Measurements from ENCODE around the gene FBL. TPM values are rescaled to one million over a fixed set of nuclear protein-coding genes. Genes with fewer than 3 reads are reported as not detected.

The FBL gene
- polyA plus RNA-seq, 1 of the 3 experiments (the other 2 are of a cell fraction), result 371 TPM

DNA sequence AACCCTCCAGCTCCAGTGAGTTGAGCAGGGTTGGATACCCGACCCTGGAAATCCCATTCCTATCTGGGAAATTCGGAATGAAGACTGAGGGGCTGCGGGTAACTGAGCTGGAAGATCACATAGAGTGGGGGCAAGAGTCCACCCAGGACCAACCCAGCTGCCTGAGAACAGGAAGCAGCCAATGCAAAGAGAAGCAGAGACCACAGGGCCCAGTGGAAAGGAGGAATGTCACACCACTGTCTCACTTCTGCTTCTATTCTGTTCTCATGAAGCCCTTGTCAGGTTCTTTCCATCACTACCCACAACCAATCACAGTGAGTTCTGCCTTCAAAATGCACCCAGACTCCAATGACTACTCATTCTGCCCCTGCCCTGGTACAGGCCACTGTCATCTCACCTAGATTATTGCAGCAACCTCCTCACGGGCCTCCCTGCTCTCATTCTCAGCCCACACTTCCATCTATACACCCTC lies 27.5 kb downstream of the FBL start:
- Histone ChIP-seq H3K36me3 (replicated peaks in 1 of 2; ENCODE audit: control insufficient read depth in 1 of 2, insufficient read depth in 2 of 2, low read length in 1 of 2) (peaks cover 0 to 4% of the 10 kb centered on the region in 2 experiments), H4K20me1 (ENCODE audit: insufficient read depth) (no peaks in the 10 kb centered on the region), H2AFZ (ENCODE audit: low read depth) (no peak overlapping the region), H3K4me3 (ENCODE audit: low read depth in 2 of 2, low read length in 1 of 2) (no peak overlapping the region), H3K9me2 (no peaks in the 10 kb centered on the region), H3K9ac (no peak overlapping the region), H3K4me2 (no peak overlapping the region), H3K9me3 (no peaks in the 10 kb centered on the region), H3K79me2 (ENCODE audit: insufficient read depth) (peaks cover 3% of the 10 kb centered on the region; the same call in 1 of the 2 replicates), H3K4me1 (ENCODE audit: control insufficient read depth in 1 of 2, insufficient read depth in 2 of 2, low read depth in 1 of 2, low read length in 1 of 2) (peaks cover 0 to 4% of the 10 kb centered on the region in 2 experiments; a peak in 1 of 4 replicates), H3K27ac (ENCODE audit: low read depth in 2 of 2, low read length in 1 of 2) (no peak overlapping the region), H3F3A (replicated peaks; ENCODE audit: insufficient read depth) (no peaks in the 10 kb centered on the region), H3K27me3 (ENCODE audit: insufficient read depth) (no peaks in the 10 kb centered on the region)
- CTCF ChIA-PET, result interaction anchor here (1.6 to 2.5 kb wide), 3 partner anchors 13 to 26 kb away, joined by 3 to 10 read pairs (median 7); no protein-coding TSS in a partner anchor
- TF ChIP-seq TAF1 (IDR thresholded peaks at IDR 0.05; ENCODE audit: borderline replicate concordance, low read depth, low read length) (no peak), RCOR1 (IDR thresholded peaks at IDR 0.05; ENCODE audit: low read length) (no peak), MEF2A (IDR thresholded peaks at IDR 0.05; ENCODE audit: borderline replicate concordance, low read depth) (no peak), TEAD4 (IDR thresholded peaks at IDR 0.05; ENCODE audit: borderline replicate concordance, insufficient read depth) (no peak), GABPA (IDR thresholded peaks at IDR 0.05; ENCODE audit: low read depth) (no peak)
- TF ChIP-seq, protein P1, sequence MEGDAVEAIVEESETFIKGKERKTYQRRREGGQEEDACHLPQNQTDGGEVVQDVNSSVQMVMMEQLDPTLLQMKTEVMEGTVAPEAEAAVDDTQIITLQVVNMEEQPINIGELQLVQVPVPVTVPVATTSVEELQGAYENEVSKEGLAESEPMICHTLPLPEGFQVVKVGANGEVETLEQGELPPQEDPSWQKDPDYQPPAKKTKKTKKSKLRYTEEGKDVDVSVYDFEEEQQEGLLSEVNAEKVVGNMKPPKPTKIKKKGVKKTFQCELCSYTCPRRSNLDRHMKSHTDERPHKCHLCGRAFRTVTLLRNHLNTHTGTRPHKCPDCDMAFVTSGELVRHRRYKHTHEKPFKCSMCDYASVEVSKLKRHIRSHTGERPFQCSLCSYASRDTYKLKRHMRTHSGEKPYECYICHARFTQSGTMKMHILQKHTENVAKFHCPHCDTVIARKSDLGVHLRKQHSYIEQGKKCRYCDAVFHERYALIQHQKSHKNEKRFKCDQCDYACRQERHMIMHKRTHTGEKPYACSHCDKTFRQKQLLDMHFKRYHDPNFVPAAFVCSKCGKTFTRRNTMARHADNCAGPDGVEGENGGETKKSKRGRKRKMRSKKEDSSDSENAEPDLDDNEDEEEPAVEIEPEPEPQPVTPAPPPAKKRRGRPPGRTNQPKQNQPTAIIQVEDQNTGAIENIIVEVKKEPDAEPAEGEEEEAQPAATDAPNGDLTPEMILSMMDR (IDR thresholded peaks at IDR 0.05), result no peak
- TF ChIP-seq, protein P2, sequence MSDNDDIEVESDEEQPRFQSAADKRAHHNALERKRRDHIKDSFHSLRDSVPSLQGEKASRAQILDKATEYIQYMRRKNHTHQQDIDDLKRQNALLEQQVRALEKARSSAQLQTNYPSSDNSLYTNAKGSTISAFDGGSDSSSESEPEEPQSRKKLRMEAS (IDR thresholded peaks at IDR 0.05; ENCODE audit: low read depth), result no peak
- POLR2A ChIA-PET, result no interaction called here
- DNase-seq, result no peak
- WGBS (ENCODE audit: low lambda C conversion rate), result 89% methylated on average over 4 of the region's 4 CpGs

DNA sequence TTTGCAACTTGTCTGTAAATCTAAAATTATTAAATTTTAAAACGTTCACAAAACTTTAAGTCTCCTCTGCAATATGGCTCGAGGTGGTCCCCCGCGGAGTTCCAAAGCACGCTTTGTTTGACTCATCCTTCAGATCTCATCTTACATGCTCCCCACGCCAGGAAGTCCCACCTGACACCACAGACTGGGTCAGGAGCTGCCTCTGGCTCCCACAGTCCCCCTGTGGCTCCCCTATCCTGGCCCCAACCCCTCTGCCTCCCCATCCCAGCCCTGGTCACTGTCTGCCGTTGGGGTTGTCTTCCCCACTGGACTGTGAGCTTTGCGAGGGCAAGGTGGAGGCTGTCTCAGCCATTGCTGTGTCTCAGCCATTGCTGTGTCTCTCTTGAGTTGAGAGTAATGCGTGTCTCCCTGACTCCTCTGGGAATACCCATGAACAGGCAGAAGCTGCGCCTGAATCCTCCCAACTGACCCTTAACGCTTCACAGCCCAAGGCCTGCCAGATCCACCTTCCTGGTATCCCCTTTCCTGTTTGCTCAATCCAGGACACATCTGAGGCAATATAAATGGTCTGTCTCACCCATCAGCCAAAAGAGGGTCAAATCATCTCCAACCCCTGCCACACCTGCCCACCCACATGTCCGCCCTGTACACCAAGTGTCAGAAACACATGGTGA lies 28.2 kb downstream of the FBL start:
- Histone ChIP-seq H2AFZ (ENCODE audit: low read depth) (no peak overlapping the region), H3K27ac (ENCODE audit: low read depth in 2 of 2, low read length in 1 of 2) (no peak overlapping the region), H3K4me3 (ENCODE audit: low read depth in 2 of 2, low read length in 1 of 2) (no peak overlapping the region), H3K79me2 (ENCODE audit: insufficient read depth) (no peaks in the 10 kb centered on the region), H3K4me1 (ENCODE audit: control insufficient read depth in 1 of 2, insufficient read depth in 2 of 2, low read depth in 1 of 2, low read length in 1 of 2) (peaks cover 0 to 3% of the 10 kb centered on the region in 2 experiments; a peak in 1 of 4 replicates), H3K9ac (no peak overlapping the region), H3K9me2 (no peaks in the 10 kb centered on the region), H3K36me3 (replicated peaks in 1 of 2; ENCODE audit: control insufficient read depth in 1 of 2, insufficient read depth in 2 of 2, low read length in 1 of 2) (peaks cover 0 to 4% of the 10 kb centered on the region in 2 experiments), H4K20me1 (ENCODE audit: insufficient read depth) (no peaks in the 10 kb centered on the region), H3K27me3 (ENCODE audit: insufficient read depth) (no peaks in the 10 kb centered on the region), H3F3A (replicated peaks; ENCODE audit: insufficient read depth) (no peaks in the 10 kb centered on the region), H3K9me3 (no peaks in the 10 kb centered on the region), H3K4me2 (no peak overlapping the region)
- no peak for DNase-seq
- TF ChIP-seq POLR2AphosphoS5 (IDR thresholded peaks at IDR 0.05; ENCODE audit: low read depth, low read length) (no peak), FOSL2 (IDR thresholded peaks at IDR 0.05; ENCODE audit: borderline replicate concordance, low read depth) (no peak), FOXM1 (IDR thresholded peaks at IDR 0.05; ENCODE audit: low read depth) (no peak), MXI1 (IDR thresholded peaks at IDR 0.05; ENCODE audit: low read depth, low read length) (no peak)
- TF ChIP-seq, protein P3, sequence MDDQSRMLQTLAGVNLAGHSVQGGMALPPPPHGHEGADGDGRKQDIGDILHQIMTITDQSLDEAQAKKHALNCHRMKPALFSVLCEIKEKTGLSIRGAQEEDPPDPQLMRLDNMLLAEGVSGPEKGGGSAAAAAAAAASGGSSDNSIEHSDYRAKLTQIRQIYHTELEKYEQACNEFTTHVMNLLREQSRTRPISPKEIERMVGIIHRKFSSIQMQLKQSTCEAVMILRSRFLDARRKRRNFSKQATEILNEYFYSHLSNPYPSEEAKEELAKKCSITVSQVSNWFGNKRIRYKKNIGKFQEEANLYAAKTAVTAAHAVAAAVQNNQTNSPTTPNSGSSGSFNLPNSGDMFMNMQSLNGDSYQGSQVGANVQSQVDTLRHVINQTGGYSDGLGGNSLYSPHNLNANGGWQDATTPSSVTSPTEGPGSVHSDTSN (IDR thresholded peaks at IDR 0.05), result no peak
- TF ChIP-seq, protein P4, sequence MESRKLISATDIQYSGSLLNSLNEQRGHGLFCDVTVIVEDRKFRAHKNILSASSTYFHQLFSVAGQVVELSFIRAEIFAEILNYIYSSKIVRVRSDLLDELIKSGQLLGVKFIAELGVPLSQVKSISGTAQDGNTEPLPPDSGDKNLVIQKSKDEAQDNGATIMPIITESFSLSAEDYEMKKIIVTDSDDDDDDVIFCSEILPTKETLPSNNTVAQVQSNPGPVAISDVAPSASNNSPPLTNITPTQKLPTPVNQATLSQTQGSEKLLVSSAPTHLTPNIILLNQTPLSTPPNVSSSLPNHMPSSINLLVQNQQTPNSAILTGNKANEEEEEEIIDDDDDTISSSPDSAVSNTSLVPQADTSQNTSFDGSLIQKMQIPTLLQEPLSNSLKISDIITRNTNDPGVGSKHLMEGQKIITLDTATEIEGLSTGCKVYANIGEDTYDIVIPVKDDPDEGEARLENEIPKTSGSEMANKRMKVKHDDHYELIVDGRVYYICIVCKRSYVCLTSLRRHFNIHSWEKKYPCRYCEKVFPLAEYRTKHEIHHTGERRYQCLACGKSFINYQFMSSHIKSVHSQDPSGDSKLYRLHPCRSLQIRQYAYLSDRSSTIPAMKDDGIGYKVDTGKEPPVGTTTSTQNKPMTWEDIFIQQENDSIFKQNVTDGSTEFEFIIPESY (IDR thresholded peaks at IDR 0.05; ENCODE audit: borderline replicate concordance, low read depth), result no peak
- TF ChIP-seq, protein P2 (IDR thresholded peaks at IDR 0.05; ENCODE audit: low read depth), result no peak
- ChIA-PET CTCF (interaction anchor here (1.6 to 2.5 kb wide), 3 partner anchors 12 to 26 kb away, joined by 3 to 10 read pairs (median 7); no protein-coding TSS in a partner anchor), POLR2A (no interaction called here)
- WGBS (ENCODE audit: low lambda C conversion rate), result 88% methylated on average over 12 of the region's 12 CpGs
